HepG2 (cell line): Measurements from ENCODE around the gene CMIP. TPM values are rescaled to one million over a fixed set of nuclear protein-coding genes. Genes with fewer than 3 reads are reported as not detected.

Experiments
- ATM ChIP-seq: fragments of 450-650 bp; IDR thresholded peaks from 2 replicates; pipeline ENCODE4 v1.7.1; 2017; ENCODE audit warnings: mild to moderate bottlenecking, borderline replicate concordance
- CENPT ChIP-seq: sonication (generic); formaldehyde crosslinking; IDR thresholded peaks from 2 replicates; pipeline ENCODE4 v1.8.0; 2022; ENCODE audit warnings: low read depth, mild to moderate bottlenecking, moderate library complexity, missing genetic modification reagents
- CHD4 ChIP-seq: fragments of 200-600 bp; sonication (generic); IDR thresholded peaks from 2 replicates; pipeline ENCODE4 v1.7.0; 2017; ENCODE audit warnings: mild to moderate bottlenecking, low read length, borderline replicate concordance
- DMAP1 ChIP-seq: IDR thresholded peaks from 2 replicates; pipeline ENCODE4 v1.6.1; 2016
- HDAC6 ChIP-seq: fragments of 200-600 bp; sonication (generic); IDR thresholded peaks from 2 replicates; pipeline ENCODE4 v1.7.0; 2017; ENCODE audit warnings: mild to moderate bottlenecking, antibody characterized with exemption, low read length, low read depth
- HMG20B ChIP-seq: conservative IDR thresholded peaks from 2 replicates; pipeline ENCODE4 v1.6.1; 2016; ENCODE audit warnings: missing genetic modification reagents, missing compliant biosample characterization
- HNRNPK ChIP-seq: fragments of 200-400 bp; formaldehyde crosslinking; IDR thresholded peaks from 2 replicates; pipeline ENCODE4 v1.6.1; 2018; ENCODE audit warnings: low read length, low read depth, moderate library complexity, mild to moderate bottlenecking; ENCODE audit not compliant: poor library complexity, severe bottlenecking
- KDM1A ChIP-seq: IDR thresholded peaks from 2 replicates; pipeline ENCODE4 v1.6.1; 2016; ENCODE audit warnings: missing compliant biosample characterization
- KDM5A ChIP-seq: fragments of 200-600 bp; sonication (generic); IDR thresholded peaks from 2 replicates; pipeline ENCODE4 v1.7.0; 2018; ENCODE audit warnings: antibody characterized with exemption, mild to moderate bottlenecking, low read length, borderline replicate concordance
- NFE2L2 ChIP-seq: fragments of 150-350 bp; IDR thresholded peaks from 2 replicates; pipeline ENCODE4 v1.6.1; 2014; ENCODE audit warnings: low read length
- ZMYM3 ChIP-seq: sonication (generic); formaldehyde crosslinking; IDR thresholded peaks from 2 replicates; pipeline ENCODE4 v1.5.1; 2020; ENCODE audit warnings: mild to moderate bottlenecking, missing genetic modification reagents
- ZNF205 ChIP-seq: IDR thresholded peaks from 2 replicates; pipeline ENCODE4 v1.6.1; 2018; ENCODE audit warnings: missing biosample characterization, missing genetic modification reagents
- ZNF44 ChIP-seq: sonication (generic); formaldehyde crosslinking; IDR thresholded peaks from 2 replicates; pipeline ENCODE4 v1.5.1; 2020; ENCODE audit warnings: mild to moderate bottlenecking, missing genetic modification reagents
- ZNF558 ChIP-seq: sonication (generic); formaldehyde crosslinking; IDR thresholded peaks from 2 replicates; pipeline ENCODE4 v1.9.0; 2022; ENCODE audit warnings: mild to moderate bottlenecking, missing genetic modification reagents, borderline replicate concordance
- ZNF567 ChIP-seq: sonication (generic); formaldehyde crosslinking; IDR thresholded peaks from 2 replicates; pipeline ENCODE4 v1.8.1; 2023; ENCODE audit warnings: mild to moderate bottlenecking, missing genetic modification reagents, borderline replicate concordance
- ZNF747 ChIP-seq: sonication (generic); formaldehyde crosslinking; IDR thresholded peaks from 2 replicates; pipeline ENCODE4 v1.8.1; 2023; ENCODE audit warnings: missing genetic modification reagents, mild to moderate bottlenecking, borderline replicate concordance
- polyA plus RNA-seq, 8 experiments: library from polyadenylated mRNA; depleted of rRNA in 3 of 8; stranded (reverse) in 7 of 8; unstranded in 1 of 8; fragments of >200 nt; fragmentation: Illumina TruSeq in 4 of 8; extraction: Trizol in 4 of 8; gene quantifications; 2 replicates each; pipeline versions ENCODE4 v1.2.1 to v1.2.3, GENCODE V29; 2011 to 2016; ENCODE audit warnings: low read depth in 4 of 8, missing spikeins in 1 of 8, mixed read lengths in 1 of 8; ENCODE audit not compliant: insufficient read depth in 1 of 8
- total RNA-seq, 5 experiments: library from RNA; depleted of rRNA; stranded (reverse); fragments of >200 nt; fragmentation: Illumina TruSeq; extraction: Trizol; gene quantifications; 2 replicates each; pipeline ENCODE4 v1.2.3, GENCODE V29; 2016; ENCODE audit warnings: low read depth in 1 of 5
- TF ChIP-seq, protein P1 (sequence below): sonication (generic); formaldehyde crosslinking; IDR thresholded peaks from 2 replicates; pipeline ENCODE4 v1.8.0; 2022; ENCODE audit warnings: low read depth, missing genetic modification reagents
- TF ChIP-seq, protein P2 (sequence below): sonication (generic); formaldehyde crosslinking; conservative IDR thresholded peaks from 2 replicates; pipeline ENCODE4 v1.8.1; 2023; ENCODE audit warnings: missing genetic modification reagents
- TF ChIP-seq, protein P3 (sequence below), 2 experiments: sonication (generic) in 1 of 2; formaldehyde crosslinking in 1 of 2; IDR thresholded peaks; 2 replicates each; pipeline versions ENCODE4 v1.5.1 to v1.6.1; 2011 to 2020; ENCODE audit warnings: borderline replicate concordance in 1 of 2, low read depth in 1 of 2, low read length in 1 of 2, mild to moderate bottlenecking in 1 of 2, missing genetic modification reagents in 1 of 2, moderate library complexity in 1 of 2
- TF ChIP-seq, protein P4 (sequence below): sonication (generic); formaldehyde crosslinking; IDR thresholded peaks from 2 replicates; pipeline ENCODE4 v1.8.0; 2022; ENCODE audit warnings: missing genetic modification reagents, low read depth, mild to moderate bottlenecking, borderline replicate concordance
- TF ChIP-seq, protein P5 (sequence below): sonication (generic); formaldehyde crosslinking; conservative IDR thresholded peaks from 2 replicates; pipeline ENCODE4 v1.5.0; 2020; ENCODE audit warnings: missing genetic modification reagents

The CMIP gene
- total and polyA plus RNA-seq, 2 of the 13 experiments (the other 11 are each of a cell fraction or from before 2014, with no cell fraction given), result 10.9 to 18.1 TPM

DNA sequence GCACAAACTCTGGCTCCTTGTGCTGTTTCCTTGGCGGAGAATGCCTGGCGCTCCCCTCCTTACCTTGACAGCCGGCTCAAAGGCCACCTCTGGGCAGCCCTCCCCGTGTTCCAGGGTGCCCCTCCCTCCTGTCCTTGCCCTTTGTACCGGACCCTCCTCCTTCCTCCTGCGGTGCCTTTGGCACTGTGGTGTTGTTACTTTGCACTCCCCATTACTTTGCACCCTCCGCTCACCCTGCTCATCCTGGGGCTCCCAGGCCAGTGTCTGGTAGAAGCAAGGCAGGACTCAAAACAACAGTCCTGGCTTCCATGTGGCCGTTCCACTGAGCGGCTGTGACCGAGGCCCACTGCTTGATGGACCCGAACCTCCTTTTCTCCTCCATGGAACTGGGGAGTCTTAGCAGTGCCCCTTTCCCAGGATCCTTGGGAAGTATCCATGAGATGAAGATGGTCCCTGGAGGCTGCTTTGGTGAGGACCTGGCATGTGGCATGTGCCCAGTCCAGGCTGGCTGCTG, 147.8 kb downstream of the CMIP start (continued):
- TF ChIP-seq HMG20B (CRISPR knock-in tag) (0 out of 2 replicates have a peak, but pooled peaks have one; percentile 56), CENPT (no peak), DMAP1 (CRISPR knock-in tag) (peak; percentile 37; the same call in 1 of the 2 replicates), CHD4 (no peak), ZNF558 (CRISPR knock-in tag) (no peak), ZNF44 (CRISPR knock-in tag) (0 out of 2 replicates have a peak, but pooled peaks have one; percentile 45), KDM1A (CRISPR knock-in tag) (peak; percentile 86), ZNF747 (CRISPR knock-in tag) (peak; percentile 60; the same call in 1 of the 2 replicates), ZNF205 (CRISPR knock-in tag) (peak; percentile 97), ATM (no peak), NFE2L2 (no peak), KDM5A (no peak), HNRNPK (no peak), ZNF567 (CRISPR knock-in tag) (no peak), ZMYM3 (CRISPR knock-in tag) (peak; percentile 80), HDAC6 (no peak)
- TF ChIP-seq, protein P1, sequence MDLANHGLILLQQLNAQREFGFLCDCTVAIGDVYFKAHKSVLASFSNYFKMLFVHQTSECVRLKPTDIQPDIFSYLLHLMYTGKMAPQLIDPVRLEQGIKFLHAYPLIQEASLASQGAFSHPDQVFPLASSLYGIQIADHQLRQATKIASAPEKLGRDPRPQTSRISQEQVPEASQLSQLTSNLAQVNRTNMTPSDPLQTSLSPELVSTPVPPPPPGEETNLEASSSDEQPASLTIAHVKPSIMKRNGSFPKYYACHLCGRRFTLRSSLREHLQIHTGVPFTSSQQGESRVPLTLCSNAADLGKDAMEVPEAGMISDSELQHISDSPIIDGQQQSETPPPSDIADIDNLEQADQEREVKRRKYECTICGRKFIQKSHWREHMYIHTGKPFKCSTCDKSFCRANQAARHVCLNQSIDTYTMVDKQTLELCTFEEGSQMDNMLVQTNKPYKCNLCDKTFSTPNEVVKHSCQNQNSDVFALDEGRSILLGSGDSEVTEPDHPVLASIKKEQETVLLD (CRISPR knock-in tag), result no peak
- TF ChIP-seq, protein P2, sequence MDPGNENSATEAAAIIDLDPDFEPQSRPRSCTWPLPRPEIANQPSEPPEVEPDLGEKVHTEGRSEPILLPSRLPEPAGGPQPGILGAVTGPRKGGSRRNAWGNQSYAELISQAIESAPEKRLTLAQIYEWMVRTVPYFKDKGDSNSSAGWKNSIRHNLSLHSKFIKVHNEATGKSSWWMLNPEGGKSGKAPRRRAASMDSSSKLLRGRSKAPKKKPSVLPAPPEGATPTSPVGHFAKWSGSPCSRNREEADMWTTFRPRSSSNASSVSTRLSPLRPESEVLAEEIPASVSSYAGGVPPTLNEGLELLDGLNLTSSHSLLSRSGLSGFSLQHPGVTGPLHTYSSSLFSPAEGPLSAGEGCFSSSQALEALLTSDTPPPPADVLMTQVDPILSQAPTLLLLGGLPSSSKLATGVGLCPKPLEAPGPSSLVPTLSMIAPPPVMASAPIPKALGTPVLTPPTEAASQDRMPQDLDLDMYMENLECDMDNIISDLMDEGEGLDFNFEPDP (CRISPR knock-in tag), result no peak
- TF ChIP-seq, protein P3, sequence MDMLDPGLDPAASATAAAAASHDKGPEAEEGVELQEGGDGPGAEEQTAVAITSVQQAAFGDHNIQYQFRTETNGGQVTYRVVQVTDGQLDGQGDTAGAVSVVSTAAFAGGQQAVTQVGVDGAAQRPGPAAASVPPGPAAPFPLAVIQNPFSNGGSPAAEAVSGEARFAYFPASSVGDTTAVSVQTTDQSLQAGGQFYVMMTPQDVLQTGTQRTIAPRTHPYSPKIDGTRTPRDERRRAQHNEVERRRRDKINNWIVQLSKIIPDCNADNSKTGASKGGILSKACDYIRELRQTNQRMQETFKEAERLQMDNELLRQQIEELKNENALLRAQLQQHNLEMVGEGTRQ (IDR thresholded peaks at IDR 0.05; ENCODE audit: low read depth, low read length), result no peak
- TF ChIP-seq, protein P3 (CRISPR knock-in tag; IDR thresholded peaks at IDR 0.05; ENCODE audit: borderline replicate concordance), result no peak
- TF ChIP-seq, protein P4, sequence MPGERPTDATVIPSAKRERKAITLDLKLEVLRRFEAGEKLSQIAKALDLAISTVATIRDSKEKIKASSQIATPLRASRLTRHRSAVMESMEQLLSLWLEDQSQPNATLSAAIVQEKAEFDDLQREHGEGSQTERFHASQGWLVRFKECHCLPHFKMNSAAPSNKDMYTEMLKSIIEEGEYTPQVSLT (CRISPR knock-in tag), result no peak
- TF ChIP-seq, protein P5, sequence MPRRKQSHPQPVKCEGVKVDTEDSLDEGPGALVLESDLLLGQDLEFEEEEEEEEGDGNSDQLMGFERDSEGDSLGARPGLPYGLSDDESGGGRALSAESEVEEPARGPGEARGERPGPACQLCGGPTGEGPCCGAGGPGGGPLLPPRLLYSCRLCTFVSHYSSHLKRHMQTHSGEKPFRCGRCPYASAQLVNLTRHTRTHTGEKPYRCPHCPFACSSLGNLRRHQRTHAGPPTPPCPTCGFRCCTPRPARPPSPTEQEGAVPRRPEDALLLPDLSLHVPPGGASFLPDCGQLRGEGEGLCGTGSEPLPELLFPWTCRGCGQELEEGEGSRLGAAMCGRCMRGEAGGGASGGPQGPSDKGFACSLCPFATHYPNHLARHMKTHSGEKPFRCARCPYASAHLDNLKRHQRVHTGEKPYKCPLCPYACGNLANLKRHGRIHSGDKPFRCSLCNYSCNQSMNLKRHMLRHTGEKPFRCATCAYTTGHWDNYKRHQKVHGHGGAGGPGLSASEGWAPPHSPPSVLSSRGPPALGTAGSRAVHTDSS (CRISPR knock-in tag), result no peak
